ENCODE data around the gene JAM2. TPM values are rescaled to one million over a fixed set of nuclear protein-coding genes. Genes with fewer than 3 reads are reported as not detected.
A peak's percentile ranks its signal among the peaks of the same experiment; 100 is the strongest.

JAM2 gene
- total and polyA plus RNA-seq, 10 donors: 0.80 to 2.9 (median 1.8) TPM

GRCh38 chr21:25640202-25640942, 1.3 kb downstream of the JAM2 start:
- TF ChIP-seq, protein P1, sequence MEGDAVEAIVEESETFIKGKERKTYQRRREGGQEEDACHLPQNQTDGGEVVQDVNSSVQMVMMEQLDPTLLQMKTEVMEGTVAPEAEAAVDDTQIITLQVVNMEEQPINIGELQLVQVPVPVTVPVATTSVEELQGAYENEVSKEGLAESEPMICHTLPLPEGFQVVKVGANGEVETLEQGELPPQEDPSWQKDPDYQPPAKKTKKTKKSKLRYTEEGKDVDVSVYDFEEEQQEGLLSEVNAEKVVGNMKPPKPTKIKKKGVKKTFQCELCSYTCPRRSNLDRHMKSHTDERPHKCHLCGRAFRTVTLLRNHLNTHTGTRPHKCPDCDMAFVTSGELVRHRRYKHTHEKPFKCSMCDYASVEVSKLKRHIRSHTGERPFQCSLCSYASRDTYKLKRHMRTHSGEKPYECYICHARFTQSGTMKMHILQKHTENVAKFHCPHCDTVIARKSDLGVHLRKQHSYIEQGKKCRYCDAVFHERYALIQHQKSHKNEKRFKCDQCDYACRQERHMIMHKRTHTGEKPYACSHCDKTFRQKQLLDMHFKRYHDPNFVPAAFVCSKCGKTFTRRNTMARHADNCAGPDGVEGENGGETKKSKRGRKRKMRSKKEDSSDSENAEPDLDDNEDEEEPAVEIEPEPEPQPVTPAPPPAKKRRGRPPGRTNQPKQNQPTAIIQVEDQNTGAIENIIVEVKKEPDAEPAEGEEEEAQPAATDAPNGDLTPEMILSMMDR (IDR thresholded peaks at IDR 0.05 in 8 of 11, conservative IDR thresholded peaks at IDR 0.05 in 3 of 11): no peak
- TF ChIP-seq POLR2A (IDR thresholded peaks at IDR 0.05) (no peak), POLR2AphosphoS5 (IDR thresholded peaks at IDR 0.05) (no peak)
- peaks cover 0 to 30% (median 0%) of the 10 kb centered on the region in 7 donors for H3K27me3 ChIP-seq (replicated peaks in 1 of 7)
- no peaks in the 10 kb centered on the region for H3K36me3 ChIP-seq
- WGBS, 5 donors: 8 to 10% (median 9%) methylated on average over 23 to 27 of the region's 27 CpGs
- peak overlapping the region in 2 of 8 donors; percentile 15 to 39 for H3K27ac ChIP-seq
- peak overlapping the region; percentile 49 to 84 (median 60) for H3K4me3 ChIP-seq
- no peaks in the 10 kb centered on the region for H3K9me3 ChIP-seq
- peak; percentile 78 for DNase-seq
- H3K4me1 ChIP-seq: peaks cover 5 to 31% (median 25%) of the 10 kb centered on the region in 6 donors
- intact Hi-C loops (cut with DNase I; ENCODE audit: low total_unique reads): no loop called here

DNA sequence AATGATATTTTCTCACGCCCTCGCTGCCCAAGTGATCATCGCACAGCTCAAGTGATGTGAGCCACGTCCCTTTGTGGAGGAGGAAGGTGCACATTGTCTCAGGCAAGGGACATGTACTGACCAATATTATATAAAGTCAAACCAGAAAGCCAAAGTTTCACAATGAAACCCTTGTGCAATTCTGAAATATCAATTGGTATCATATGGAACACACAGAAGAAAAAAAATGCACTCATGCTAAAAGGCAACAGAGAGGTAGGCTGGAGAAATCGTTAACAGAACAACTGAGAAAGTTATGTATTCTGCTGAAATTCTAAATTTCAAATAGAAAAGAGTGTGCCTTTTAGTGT, 1.9 kb downstream of the JAM2 start:
- Histone ChIP-seq H3K36me3 (no peaks in the 10 kb centered on the region), H3K27ac (no peak overlapping the region), H3K4me1 (peaks cover 5 to 31% (median 25%) of the 10 kb centered on the region in 6 donors), H3K4me3 (no peak overlapping the region), H3K27me3 (replicated peaks in 1 of 7) (peaks cover 0 to 30% (median 0%) of the 10 kb centered on the region in 7 donors), H3K9me3 (no peaks in the 10 kb centered on the region)
- intact Hi-C loops (cut with DNase I; ENCODE audit: low total_unique reads): no loop called here
- no peak for TF ChIP-seq POLR2AphosphoS5 (IDR thresholded peaks at IDR 0.05)
- TF ChIP-seq POLR2A (IDR thresholded peaks at IDR 0.05): no peak
- TF ChIP-seq, protein P1 (IDR thresholded peaks at IDR 0.05 in 8 of 11, conservative IDR thresholded peaks at IDR 0.05 in 3 of 11): no peak
- 50 to 77% (median 63%) methylated on average over 5 of the region's 5 CpGs for WGBS, 5 donors
- no peak for DNase-seq

GRCh38 chr21:25643486-25643885, 4.4 kb downstream of the JAM2 start:
- Histone ChIP-seq H3K9me3 (no peaks in the 10 kb centered on the region), H3K4me1 (peaks cover 5 to 41% (median 21%) of the 10 kb centered on the region in 6 donors), H3K4me3 (no peak overlapping the region), H3K27me3 (replicated peaks in 1 of 7) (peaks cover 0 to 22% (median 0%) of the 10 kb centered on the region in 7 donors), H3K27ac (no peak overlapping the region), H3K36me3 (no peaks in the 10 kb centered on the region)
- WGBS, 5 donors: 88 to 95% (median 93%) methylated on average over 4 of the region's 4 CpGs
- intact Hi-C loops (cut with DNase I; ENCODE audit: low total_unique reads): no loop called here
- no peak for TF ChIP-seq POLR2AphosphoS5 (IDR thresholded peaks at IDR 0.05)
- TF ChIP-seq, protein P1 (IDR thresholded peaks at IDR 0.05 in 8 of 11, conservative IDR thresholded peaks at IDR 0.05 in 3 of 11): no peak
- TF ChIP-seq POLR2A (IDR thresholded peaks at IDR 0.05): no peak
- no peak for DNase-seq

GRCh38 chr21:25646474-25646873, 7.4 kb downstream of the JAM2 start:
- DNase-seq: no peak
- Histone ChIP-seq H3K36me3 (no peaks in the 10 kb centered on the region), H3K4me1 (peaks cover 0 to 17% (median 0%) of the 10 kb centered on the region in 6 donors), H3K9me3 (no peaks in the 10 kb centered on the region), H3K27ac (no peak overlapping the region), H3K4me3 (no peak overlapping the region), H3K27me3 (replicated peaks in 1 of 7) (no peaks in the 10 kb centered on the region)
- 62 to 82% (median 67%) methylated on average over 1 of the region's 1 CpG for WGBS, 5 donors
- TF ChIP-seq POLR2AphosphoS5 (IDR thresholded peaks at IDR 0.05): no peak
- TF ChIP-seq, protein P1 (IDR thresholded peaks at IDR 0.05 in 8 of 11, conservative IDR thresholded peaks at IDR 0.05 in 3 of 11): no peak
- TF ChIP-seq POLR2A (IDR thresholded peaks at IDR 0.05): no peak
- intact Hi-C loops (cut with DNase I; ENCODE audit: low total_unique reads): no loop called here

Measured in spleen (tissue), 11 donors.